NB4 (cell line): ENCODE results near the gene KLHL33.

ENCODE experiments used
- DNase-seq: peaks from one replicate; pipeline ENCODE4 v3.0.0; 2010; ENCODE audit warnings: low read depth
- H3K4me3 ChIP-seq: one replicate; pipeline ENCODE4 v1.5.1; 2011; ENCODE audit warnings: mild to moderate bottlenecking, low read depth, low read length, moderate library complexity
- MYC ChIP-seq: IDR thresholded peaks from 2 replicates; pipeline ENCODE4 v1.6.1; 2011; ENCODE audit warnings: low read depth, low read length
- POLR2A ChIP-seq: IDR thresholded peaks from 2 replicates; pipeline ENCODE4 v1.6.1; 2011; ENCODE audit warnings: mild to moderate bottlenecking; ENCODE audit not compliant: insufficient read length; ENCODE audit errors: extremely low read depth
- TF ChIP-seq, protein P1 (sequence below): IDR thresholded peaks from one replicate; pipeline ENCODE4 v1.5.1; 2012; ENCODE audit warnings: low read depth, low read length
- TF ChIP-seq, protein P2 (sequence below): IDR thresholded peaks from 2 replicates; pipeline ENCODE4 v1.6.1; 2011; ENCODE audit warnings: low read depth, low read length

KLHL33 gene

DNA sequence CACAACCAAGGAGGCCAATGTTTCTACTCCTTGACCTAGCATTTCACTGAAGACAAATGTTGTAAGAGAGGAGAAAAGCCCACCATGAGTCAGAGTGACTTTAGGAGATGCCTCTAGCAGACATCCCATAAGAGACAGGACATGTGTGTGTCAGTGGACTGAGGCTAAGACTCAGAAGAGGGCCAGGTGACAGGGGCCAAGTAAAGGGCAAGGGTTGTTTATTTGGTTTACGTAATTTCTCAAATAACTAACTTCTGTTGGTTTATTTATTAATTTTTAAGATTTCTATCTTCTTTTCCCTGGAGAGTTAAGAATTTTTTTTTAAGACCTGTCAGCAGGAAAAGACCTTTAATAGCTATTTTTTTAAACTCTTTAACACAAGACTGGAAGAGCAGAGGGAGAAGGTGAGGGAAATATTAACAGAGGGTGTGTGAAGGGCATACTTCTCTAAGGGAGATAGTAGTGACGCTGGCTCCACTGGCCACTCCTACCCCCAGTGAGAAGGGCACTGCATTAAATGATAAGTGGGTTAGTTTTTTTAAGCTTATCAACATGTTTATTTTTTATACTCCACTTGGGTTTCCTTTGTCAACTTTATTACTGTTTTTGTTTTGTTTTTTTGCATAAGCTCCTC, 36.7 kb upstream of the KLHL33 start:
- H3K4me3 ChIP-seq = peak overlapping the region; percentile 89
- peak; percentile 39 for DNase-seq
- TF ChIP-seq, protein P1, sequence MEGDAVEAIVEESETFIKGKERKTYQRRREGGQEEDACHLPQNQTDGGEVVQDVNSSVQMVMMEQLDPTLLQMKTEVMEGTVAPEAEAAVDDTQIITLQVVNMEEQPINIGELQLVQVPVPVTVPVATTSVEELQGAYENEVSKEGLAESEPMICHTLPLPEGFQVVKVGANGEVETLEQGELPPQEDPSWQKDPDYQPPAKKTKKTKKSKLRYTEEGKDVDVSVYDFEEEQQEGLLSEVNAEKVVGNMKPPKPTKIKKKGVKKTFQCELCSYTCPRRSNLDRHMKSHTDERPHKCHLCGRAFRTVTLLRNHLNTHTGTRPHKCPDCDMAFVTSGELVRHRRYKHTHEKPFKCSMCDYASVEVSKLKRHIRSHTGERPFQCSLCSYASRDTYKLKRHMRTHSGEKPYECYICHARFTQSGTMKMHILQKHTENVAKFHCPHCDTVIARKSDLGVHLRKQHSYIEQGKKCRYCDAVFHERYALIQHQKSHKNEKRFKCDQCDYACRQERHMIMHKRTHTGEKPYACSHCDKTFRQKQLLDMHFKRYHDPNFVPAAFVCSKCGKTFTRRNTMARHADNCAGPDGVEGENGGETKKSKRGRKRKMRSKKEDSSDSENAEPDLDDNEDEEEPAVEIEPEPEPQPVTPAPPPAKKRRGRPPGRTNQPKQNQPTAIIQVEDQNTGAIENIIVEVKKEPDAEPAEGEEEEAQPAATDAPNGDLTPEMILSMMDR = no peak
- TF ChIP-seq POLR2A (no peak), MYC (no peak)
- TF ChIP-seq, protein P2, sequence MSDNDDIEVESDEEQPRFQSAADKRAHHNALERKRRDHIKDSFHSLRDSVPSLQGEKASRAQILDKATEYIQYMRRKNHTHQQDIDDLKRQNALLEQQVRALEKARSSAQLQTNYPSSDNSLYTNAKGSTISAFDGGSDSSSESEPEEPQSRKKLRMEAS = no peak

DNA sequence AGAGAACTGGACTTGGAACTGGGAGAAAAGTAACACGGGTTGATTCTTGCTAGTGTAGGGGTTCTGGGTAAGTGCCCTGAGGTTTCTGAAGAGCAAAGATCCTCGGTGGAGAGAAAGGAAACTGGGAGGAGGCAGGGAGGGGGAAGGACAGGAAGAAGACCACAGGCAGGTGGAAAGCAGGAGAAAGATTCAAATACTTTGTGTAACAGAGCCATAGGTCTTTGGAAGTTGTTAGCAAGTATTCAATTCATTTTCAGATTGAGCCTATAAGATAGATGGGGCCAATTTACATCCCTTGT, 34.6 kb upstream of the KLHL33 start:
- H3K4me3 ChIP-seq = peak overlapping the region; percentile 89
- TF ChIP-seq, protein P1 = no peak
- TF ChIP-seq MYC = no peak
- TF ChIP-seq, protein P2 = no peak
- no peak for TF ChIP-seq POLR2A
- DNase-seq = peak; percentile 45

DNA sequence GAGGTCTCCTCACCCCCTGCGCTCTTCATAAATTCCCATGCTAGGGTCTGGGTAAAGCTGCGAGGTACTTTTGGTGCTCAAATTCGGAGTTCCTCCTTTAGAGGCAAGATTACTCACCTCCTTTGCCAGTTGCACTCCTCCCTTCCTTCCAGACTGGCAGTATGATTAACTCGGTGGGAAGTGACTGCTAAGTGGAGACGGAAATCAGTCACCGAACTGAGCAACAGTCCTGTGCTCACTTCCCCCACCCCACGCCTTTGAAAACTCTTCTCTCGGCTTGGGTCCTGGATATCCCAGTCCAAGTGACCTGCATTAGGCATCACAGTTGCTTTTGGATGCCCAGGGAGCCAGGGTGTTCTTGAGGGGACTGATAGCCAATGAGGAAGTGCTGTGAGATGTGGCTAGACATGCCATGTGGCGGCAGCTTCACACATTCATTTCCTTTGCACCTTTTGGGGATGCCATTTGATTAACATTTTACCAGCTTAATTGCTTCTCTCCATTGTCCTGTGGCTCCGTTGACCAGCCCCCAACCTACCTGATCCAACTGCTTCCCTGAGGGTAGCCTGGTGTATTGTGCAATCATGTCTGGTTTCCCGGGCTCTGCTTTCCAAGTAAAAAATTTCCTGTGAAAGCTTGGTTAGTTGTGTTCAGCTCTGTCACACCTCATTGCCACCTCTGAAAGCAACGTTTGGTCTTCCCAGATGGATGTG, 34.1 kb upstream of the KLHL33 start:
- DNase-seq = peak; percentile 88
- TF ChIP-seq, protein P1 = no peak
- TF ChIP-seq, protein P2 = peak; percentile 88
- TF ChIP-seq MYC (peak; percentile 86), POLR2A (no peak)
- peak overlapping the region; percentile 89 for H3K4me3 ChIP-seq

DNA sequence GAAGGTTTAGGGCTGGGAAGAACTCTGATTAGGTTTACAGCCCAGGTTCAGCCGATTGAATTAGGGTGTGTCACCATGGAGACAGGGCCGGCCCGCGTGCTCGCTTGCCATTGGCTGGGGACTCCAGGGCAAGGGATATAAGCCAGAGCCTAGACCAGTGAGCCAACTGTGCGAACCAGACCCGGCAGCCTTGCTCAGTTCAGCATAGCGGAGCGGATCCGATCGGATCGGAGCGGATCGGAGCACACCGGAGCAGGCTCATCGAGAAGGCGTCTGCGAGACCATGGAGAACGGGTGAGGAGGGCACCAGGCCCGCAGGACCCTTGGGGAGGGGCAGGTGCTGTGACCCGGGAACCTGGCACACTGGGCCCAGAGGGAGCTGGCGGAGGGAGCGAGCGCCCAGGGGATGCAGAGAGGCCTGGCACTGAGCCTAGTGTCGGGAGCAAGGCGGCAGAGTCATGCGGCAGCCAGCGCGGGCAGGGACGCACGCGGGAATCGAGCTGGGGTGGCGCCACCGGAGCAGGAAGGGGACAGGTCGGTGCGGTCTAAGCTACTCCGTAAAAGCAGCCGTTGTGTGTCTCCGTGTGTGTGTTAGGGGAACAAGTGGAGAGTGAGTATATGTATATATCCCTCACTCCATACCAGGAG, 33.4 kb upstream of the KLHL33 start, which contains the start of gene PNP:
PNP (plus strand) TSS at position 165 of the 648 bp plus-strand sequence; CDS start at position 284, 119 bp downstream.
- peak; percentile 94 for DNase-seq
- TF ChIP-seq, protein P1 = no peak
- no peak; the same call in 1 of the 2 replicates for TF ChIP-seq MYC
- TF ChIP-seq, protein P2 = peak; percentile 41
- peak; percentile 100 for TF ChIP-seq POLR2A
- peak within 1 kb of the TSS; percentile 89 for H3K4me3 ChIP-seq

DNA sequence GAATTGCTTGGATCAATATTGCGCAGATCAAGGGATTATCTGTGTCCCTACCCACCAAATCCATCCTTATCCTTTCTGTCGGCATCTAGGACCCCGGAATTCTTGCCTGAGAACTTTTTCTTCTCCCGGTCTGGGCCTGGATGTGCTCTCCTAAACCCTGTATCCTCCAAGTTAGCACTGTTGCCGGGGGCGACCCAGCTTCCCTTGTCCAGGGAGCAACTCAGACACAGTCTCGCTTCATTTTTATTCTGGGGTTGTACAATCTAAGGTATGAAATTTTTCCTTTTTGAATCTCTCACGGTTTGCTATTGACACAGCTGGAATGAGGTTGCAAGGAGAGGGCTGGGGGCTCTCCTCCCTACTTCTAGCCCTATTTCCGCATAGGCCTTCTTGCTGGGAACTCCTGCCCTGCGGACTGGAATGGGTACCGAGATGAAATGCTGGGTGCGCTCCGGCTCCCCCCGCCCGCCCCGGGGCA, 32.8 kb upstream of the KLHL33 start:
- TF ChIP-seq, protein P2 = no peak
- TF ChIP-seq, protein P1 = no peak
- no peak for TF ChIP-seq POLR2A
- TF ChIP-seq MYC = no peak; the same call in 1 of the 2 replicates
- H3K4me3 ChIP-seq = peak overlapping the region; percentile 89
- DNase-seq = no peak
